Measurements from ENCODE around the gene EYA2. TPM values are rescaled to one million over a fixed set of nuclear protein-coding genes. Genes with fewer than 3 reads are reported as not detected.

The EYA2 gene
- total and polyA plus RNA-seq, 9 donors: 1.5 to 8.6 (median 3.2) TPM

GRCh38 chr20:46937533-46938226 lies 43.0 kb downstream of the EYA2 start:
- peak; percentile 55 for DNase-seq
- Histone ChIP-seq H3K27ac (ENCODE audit: low read length) (no peak overlapping the region), H3K27me3 (ENCODE audit: control insufficient read depth, insufficient read depth, low read length) (no peaks in the 10 kb centered on the region), H3K4me3 (ENCODE audit: low read length) (no peak overlapping the region), H3K36me3 (ENCODE audit: control insufficient read depth, insufficient read depth, low read length) (no peaks in the 10 kb centered on the region), H3K4me1 (ENCODE audit: control insufficient read depth, insufficient read depth, low read length) (peaks cover 4% of the 10 kb centered on the region), H3K9me3 (replicated peaks; ENCODE audit: control insufficient read depth, low read depth, low read length) (no peaks in the 10 kb centered on the region)
- WGBS (ENCODE audit: insufficient coverage): 54% methylated on average over 4 of the region's 7 CpGs

GRCh38 chr20:46938434-46938833 lies 43.8 kb downstream of the EYA2 start:
- no peaks in the 10 kb centered on the region for H3K36me3 ChIP-seq (ENCODE audit: control insufficient read depth, insufficient read depth, low read length)
- H3K4me1 ChIP-seq (ENCODE audit: control insufficient read depth, insufficient read depth, low read length): peaks cover 4% of the 10 kb centered on the region
- H3K27me3 ChIP-seq (ENCODE audit: control insufficient read depth, insufficient read depth, low read length): no peaks in the 10 kb centered on the region
- no peak overlapping the region for H3K4me3 ChIP-seq (ENCODE audit: low read length)
- DNase-seq: peak; percentile 81
- H3K27ac ChIP-seq (ENCODE audit: low read length): no peak overlapping the region
- no peaks in the 10 kb centered on the region for H3K9me3 ChIP-seq (replicated peaks; ENCODE audit: control insufficient read depth, low read depth, low read length)
- no CpG with 5 or more reads among the region's 1 CpG for WGBS (ENCODE audit: insufficient coverage)

GRCh38 chr20:46939031-46939965 lies 44.7 kb downstream of the EYA2 start:
- H3K4me3 ChIP-seq (ENCODE audit: low read length): no peak overlapping the region
- H3K27me3 ChIP-seq (ENCODE audit: control insufficient read depth, insufficient read depth, low read length): no peaks in the 10 kb centered on the region
- no peaks in the 10 kb centered on the region for H3K36me3 ChIP-seq (ENCODE audit: control insufficient read depth, insufficient read depth, low read length)
- 70% methylated on average over 2 of the region's 3 CpGs for WGBS (ENCODE audit: insufficient coverage)
- no peaks in the 10 kb centered on the region for H3K9me3 ChIP-seq (replicated peaks; ENCODE audit: control insufficient read depth, low read depth, low read length)
- no peak overlapping the region for H3K27ac ChIP-seq (ENCODE audit: low read length)
- DNase-seq: no peak
- peaks cover 4% of the 10 kb centered on the region for H3K4me1 ChIP-seq (ENCODE audit: control insufficient read depth, insufficient read depth, low read length)

GRCh38 chr20:46940616-46941015 lies 46.0 kb downstream of the EYA2 start:
- Histone ChIP-seq H3K9me3 (replicated peaks; ENCODE audit: control insufficient read depth, low read depth, low read length) (no peaks in the 10 kb centered on the region), H3K4me1 (ENCODE audit: control insufficient read depth, insufficient read depth, low read length) (peaks cover 7% of the 10 kb centered on the region), H3K27me3 (ENCODE audit: control insufficient read depth, insufficient read depth, low read length) (no peaks in the 10 kb centered on the region), H3K36me3 (ENCODE audit: control insufficient read depth, insufficient read depth, low read length) (no peaks in the 10 kb centered on the region), H3K4me3 (ENCODE audit: low read length) (no peak overlapping the region), H3K27ac (ENCODE audit: low read length) (no peak overlapping the region)
- DNase-seq: no peak
- WGBS (ENCODE audit: insufficient coverage): 60% methylated on average over 4 of the region's 10 CpGs

- WGBS (ENCODE audit: insufficient coverage): no CpG with 5 or more reads among the region's 2 CpGs
- no peak overlapping the region for H3K4me3 ChIP-seq (ENCODE audit: low read length)
- H3K4me1 ChIP-seq (ENCODE audit: control insufficient read depth, insufficient read depth, low read length): peaks cover 10% of the 10 kb centered on the region
- no peaks in the 10 kb centered on the region for H3K9me3 ChIP-seq (replicated peaks; ENCODE audit: control insufficient read depth, low read depth, low read length)
- no peaks in the 10 kb centered on the region for H3K27me3 ChIP-seq (ENCODE audit: control insufficient read depth, insufficient read depth, low read length)
- DNase-seq: no peak
- no peak overlapping the region for H3K27ac ChIP-seq (ENCODE audit: low read length)
- no peaks in the 10 kb centered on the region for H3K36me3 ChIP-seq (ENCODE audit: control insufficient read depth, insufficient read depth, low read length)
These were observed 46.8 kb downstream of the EYA2 start for GRCh38 chr20:46941404-46941803.

- Histone ChIP-seq H3K9me3 (replicated peaks; ENCODE audit: control insufficient read depth, low read depth, low read length) (no peaks in the 10 kb centered on the region), H3K36me3 (ENCODE audit: control insufficient read depth, insufficient read depth, low read length) (no peaks in the 10 kb centered on the region), H3K27ac (ENCODE audit: low read length) (no peak overlapping the region), H3K27me3 (ENCODE audit: control insufficient read depth, insufficient read depth, low read length) (no peaks in the 10 kb centered on the region), H3K4me3 (ENCODE audit: low read length) (no peak overlapping the region), H3K4me1 (ENCODE audit: control insufficient read depth, insufficient read depth, low read length) (peaks cover 6% of the 10 kb centered on the region)
- WGBS (ENCODE audit: insufficient coverage): 85% methylated on average over 9 of the region's 11 CpGs
- no peak for DNase-seq
These were observed 49.4 kb downstream of the EYA2 start for GRCh38 chr20:46943861-46944591.

- Histone ChIP-seq H3K36me3 (ENCODE audit: control insufficient read depth, insufficient read depth, low read length) (no peaks in the 10 kb centered on the region), H3K27me3 (ENCODE audit: control insufficient read depth, insufficient read depth, low read length) (no peaks in the 10 kb centered on the region), H3K4me1 (ENCODE audit: control insufficient read depth, insufficient read depth, low read length) (peaks cover 6% of the 10 kb centered on the region), H3K9me3 (replicated peaks; ENCODE audit: control insufficient read depth, low read depth, low read length) (no peaks in the 10 kb centered on the region), H3K4me3 (ENCODE audit: low read length) (no peak overlapping the region), H3K27ac (ENCODE audit: low read length) (no peak overlapping the region)
- WGBS (ENCODE audit: insufficient coverage): 20% methylated on average over 2 of the region's 9 CpGs
- peak; percentile 65 for DNase-seq
These were observed 50.8 kb downstream of the EYA2 start for GRCh38 chr20:46945465-46945864.

GRCh38 chr20:46946181-46946624 lies 51.6 kb downstream of the EYA2 start:
- WGBS (ENCODE audit: insufficient coverage): no CpG with 5 or more reads among the region's 7 CpGs
- Histone ChIP-seq H3K27ac (ENCODE audit: low read length) (no peak overlapping the region), H3K9me3 (replicated peaks; ENCODE audit: control insufficient read depth, low read depth, low read length) (no peaks in the 10 kb centered on the region), H3K27me3 (ENCODE audit: control insufficient read depth, insufficient read depth, low read length) (no peaks in the 10 kb centered on the region), H3K4me1 (ENCODE audit: control insufficient read depth, insufficient read depth, low read length) (peaks cover 6% of the 10 kb centered on the region), H3K36me3 (ENCODE audit: control insufficient read depth, insufficient read depth, low read length) (no peaks in the 10 kb centered on the region), H3K4me3 (ENCODE audit: low read length) (no peak overlapping the region)
- peak; percentile 50 for DNase-seq

- no peak overlapping the region for H3K4me3 ChIP-seq (ENCODE audit: low read length)
- H3K27me3 ChIP-seq (ENCODE audit: control insufficient read depth, insufficient read depth, low read length): no peaks in the 10 kb centered on the region
- no peaks in the 10 kb centered on the region for H3K36me3 ChIP-seq (ENCODE audit: control insufficient read depth, insufficient read depth, low read length)
- no peaks in the 10 kb centered on the region for H3K9me3 ChIP-seq (replicated peaks; ENCODE audit: control insufficient read depth, low read depth, low read length)
- no peak for DNase-seq
- no peak overlapping the region for H3K27ac ChIP-seq (ENCODE audit: low read length)
- H3K4me1 ChIP-seq (ENCODE audit: control insufficient read depth, insufficient read depth, low read length): peaks cover 6% of the 10 kb centered on the region
- 86% methylated on average over 1 of the region's 3 CpGs for WGBS (ENCODE audit: insufficient coverage)
These were observed 52.2 kb downstream of the EYA2 start for GRCh38 chr20:46946796-46947195.

GRCh38 chr20:46948081-46948480 lies 53.4 kb downstream of the EYA2 start:
- Histone ChIP-seq H3K4me1 (ENCODE audit: control insufficient read depth, insufficient read depth, low read length) (peaks cover 6% of the 10 kb centered on the region), H3K9me3 (replicated peaks; ENCODE audit: control insufficient read depth, low read depth, low read length) (no peaks in the 10 kb centered on the region), H3K27ac (ENCODE audit: low read length) (no peak overlapping the region), H3K27me3 (ENCODE audit: control insufficient read depth, insufficient read depth, low read length) (no peaks in the 10 kb centered on the region), H3K4me3 (ENCODE audit: low read length) (no peak overlapping the region), H3K36me3 (ENCODE audit: control insufficient read depth, insufficient read depth, low read length) (no peaks in the 10 kb centered on the region)
- DNase-seq: no peak
- WGBS (ENCODE audit: insufficient coverage): 83% methylated on average over 1 of the region's 3 CpGs

All from muscle of leg (tissue), 11 donors.